GM19467 (cell line): ENCODE measurements around the gene DACH1.

Experiments
- ATAC-seq: cut with Tn5 transposase; IDR thresholded peaks from one replicate; pipeline ENCODE4 v1.9.1; 2021; ENCODE audit warnings: mild to moderate bottlenecking, moderate library complexity; ENCODE audit not compliant: unreplicated experiment

DACH1 gene

DNA sequence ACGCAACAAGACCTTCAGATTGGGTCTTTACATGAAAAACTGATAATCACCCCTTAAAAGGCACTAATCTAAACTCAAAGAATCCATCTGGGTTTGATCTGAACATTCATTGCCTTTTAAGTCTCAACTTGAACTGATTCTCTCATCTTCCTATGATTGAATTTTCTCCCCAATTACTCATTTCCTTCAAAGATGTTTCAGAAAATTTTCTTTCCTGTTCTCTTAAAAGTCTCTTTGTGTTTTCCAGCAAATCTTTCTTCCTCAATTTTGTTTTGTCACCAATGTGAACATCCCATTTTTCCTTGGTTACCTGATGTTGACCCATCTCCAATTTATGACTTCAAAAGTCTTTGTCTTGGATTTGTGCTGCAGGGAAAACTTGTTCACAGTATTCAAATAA, 234.3 kb downstream of the DACH1 start:
- ATAC-seq = no peak

GRCh38 chr13:71632206-71632605, 234.8 kb downstream of the DACH1 start:
- ATAC-seq = no peak

DNA sequence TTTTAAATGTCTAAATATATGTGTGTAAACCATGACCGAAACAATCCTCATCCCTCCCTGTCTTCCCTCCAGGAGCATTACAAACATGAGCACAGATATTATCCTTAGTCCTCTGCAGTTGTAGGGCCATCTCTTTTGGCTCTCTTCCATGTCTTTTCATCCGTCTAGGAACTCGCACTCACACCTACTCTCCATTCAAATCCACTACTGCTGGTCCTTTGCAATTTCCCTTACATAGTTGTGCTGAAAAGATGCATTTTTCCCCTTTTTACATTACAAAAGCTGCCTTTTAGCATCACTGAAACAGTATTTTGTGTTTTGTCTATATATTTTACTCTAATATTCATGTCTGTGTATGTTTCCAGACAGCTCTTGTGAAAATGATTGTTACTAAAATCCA, 237.8 kb downstream of the DACH1 start:
- ATAC-seq = no peak

- ATAC-seq = no peak
Measured at GRCh38 chr13:71626421-71627117, 240.4 kb downstream of the DACH1 start.

- ATAC-seq = no peak
Measured at GRCh38 chr13:71625694-71626093, 241.3 kb downstream of the DACH1 start.

DNA sequence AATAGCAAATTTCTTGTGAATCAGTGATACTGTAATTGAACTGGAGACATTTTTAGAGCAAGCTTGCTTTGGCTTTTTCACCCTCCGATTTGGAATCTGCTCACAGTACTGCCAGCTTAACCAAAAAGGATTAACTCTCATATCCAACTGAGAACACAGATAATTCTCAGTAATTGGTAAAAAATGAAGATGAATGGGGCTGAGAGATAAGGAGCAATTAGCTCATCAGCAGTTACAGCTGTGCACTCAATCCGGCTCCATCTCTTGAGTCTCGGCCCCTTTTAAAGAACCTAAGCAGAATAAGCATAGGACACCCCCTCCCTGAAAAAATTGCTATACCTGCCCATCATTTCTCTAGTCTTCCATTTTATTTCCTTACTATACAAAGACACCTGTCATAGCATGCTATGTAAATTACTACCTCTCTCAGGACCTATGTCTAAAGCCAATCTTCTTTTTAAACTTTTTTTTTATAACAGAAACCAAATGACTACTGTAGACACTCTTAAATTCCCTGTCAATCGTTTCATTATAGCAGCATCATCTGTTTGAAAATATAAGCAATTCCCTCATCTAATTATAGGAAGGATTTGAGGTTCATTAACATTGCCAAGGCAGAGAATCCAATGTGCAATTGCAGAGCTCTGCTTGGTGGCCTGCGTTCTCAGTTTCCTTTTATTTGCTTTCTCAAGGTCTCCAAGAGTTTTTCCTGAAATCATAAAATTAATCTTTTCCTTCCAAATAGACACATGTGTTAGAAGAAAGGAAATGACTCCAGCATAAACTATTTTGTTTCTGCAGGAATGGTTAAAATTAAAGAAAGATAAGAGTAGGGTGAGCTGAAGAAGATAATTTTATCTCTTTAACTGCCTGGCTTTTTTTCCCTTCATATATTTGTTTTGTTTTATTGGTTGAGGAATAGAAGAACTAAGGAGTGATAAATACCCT, 242.1 kb downstream of the DACH1 start:
- no peak for ATAC-seq

GRCh38 chr13:71621174-71622124, 245.6 kb downstream of the DACH1 start:
- no peak for ATAC-seq

DNA sequence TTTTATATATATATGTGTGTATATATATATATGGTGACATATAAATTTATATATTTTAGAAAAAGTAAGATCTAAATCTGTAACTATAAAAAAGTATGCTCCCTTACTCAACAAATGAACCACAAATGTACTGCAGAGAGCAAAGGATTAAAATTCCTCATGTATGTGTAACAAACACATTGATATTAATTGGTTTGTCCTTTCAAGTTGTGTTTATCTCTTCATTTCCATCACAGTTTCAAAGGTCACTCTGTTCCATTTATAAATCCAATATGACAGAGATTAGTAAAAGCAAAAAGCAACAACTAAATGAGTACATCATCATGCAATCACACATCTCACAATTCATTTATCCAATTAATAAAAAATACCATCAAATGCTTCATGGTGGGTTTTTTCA, 247.9 kb downstream of the DACH1 start:
- no peak for ATAC-seq

- no peak for ATAC-seq
Measured at GRCh38 chr13:71618159-71618558, 248.8 kb downstream of the DACH1 start.

DNA sequence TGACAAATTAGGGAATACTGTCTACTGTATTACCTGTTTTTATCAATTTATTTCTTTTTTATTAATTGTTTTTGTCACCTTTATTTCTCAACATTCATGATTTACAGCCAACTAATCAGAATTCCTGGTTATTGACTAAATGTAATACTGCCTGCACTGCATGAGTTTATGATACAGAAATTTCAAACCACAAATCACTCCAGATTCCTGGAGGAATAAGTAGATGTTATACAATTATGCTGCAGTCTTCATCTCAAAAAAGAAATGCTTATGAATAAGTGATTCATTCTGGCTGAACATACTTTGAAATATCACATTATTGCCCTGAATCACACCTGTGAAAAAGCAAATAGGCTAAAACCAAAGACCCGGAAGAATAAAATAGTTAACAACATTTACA, 249.7 kb downstream of the DACH1 start:
- ATAC-seq = no peak

- no peak for ATAC-seq
Measured at GRCh38 chr13:71613066-71613745, 253.8 kb downstream of the DACH1 start.

DNA sequence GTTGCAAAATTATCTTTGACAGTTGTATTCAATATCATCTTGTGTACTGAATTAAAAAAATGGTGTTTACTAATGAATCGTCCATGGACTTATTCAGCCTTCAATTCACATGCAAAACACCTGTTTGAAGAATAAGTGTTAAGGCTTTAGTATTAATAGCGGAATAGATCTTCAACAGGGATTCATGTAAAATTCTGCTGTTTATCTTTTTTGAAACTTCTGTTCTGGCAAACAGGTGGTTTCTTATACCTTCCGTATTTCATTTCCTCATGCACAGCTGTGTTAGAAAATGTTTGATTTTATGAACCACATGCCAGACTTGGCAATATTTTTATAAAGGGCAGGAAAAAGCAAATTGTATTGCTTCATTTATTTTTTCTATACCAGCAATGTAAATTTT, 255.7 kb downstream of the DACH1 start:
- ATAC-seq = no peak

- ATAC-seq = no peak
Measured at GRCh38 chr13:71610876-71611275, 256.1 kb downstream of the DACH1 start.

DNA sequence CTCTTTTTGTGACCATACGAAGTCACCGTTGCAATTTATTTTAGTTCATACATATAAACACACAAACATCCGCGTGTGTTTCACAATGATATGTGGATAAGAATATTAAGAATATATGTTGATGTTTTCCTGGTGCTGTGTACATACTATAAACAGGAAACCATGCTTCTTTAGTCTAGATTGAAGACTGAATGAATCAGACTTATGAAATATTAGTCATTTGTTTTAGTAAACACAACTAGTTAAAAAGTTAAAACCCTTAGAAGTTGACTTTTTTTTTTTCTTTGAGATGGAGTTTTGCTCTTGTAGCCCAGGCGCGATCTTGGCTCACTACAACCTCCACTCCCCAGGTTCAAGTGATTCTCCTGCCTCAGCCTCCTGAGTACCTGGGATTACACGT, 257.7 kb downstream of the DACH1 start:
- ATAC-seq = no peak

GRCh38 chr13:71607575-71607974, 259.4 kb downstream of the DACH1 start:
- ATAC-seq = no peak

- no peak for ATAC-seq
Measured at GRCh38 chr13:71606818-71607217, 260.2 kb downstream of the DACH1 start.

- no peak for ATAC-seq
Measured at GRCh38 chr13:71605744-71606143, 261.3 kb downstream of the DACH1 start.

DNA sequence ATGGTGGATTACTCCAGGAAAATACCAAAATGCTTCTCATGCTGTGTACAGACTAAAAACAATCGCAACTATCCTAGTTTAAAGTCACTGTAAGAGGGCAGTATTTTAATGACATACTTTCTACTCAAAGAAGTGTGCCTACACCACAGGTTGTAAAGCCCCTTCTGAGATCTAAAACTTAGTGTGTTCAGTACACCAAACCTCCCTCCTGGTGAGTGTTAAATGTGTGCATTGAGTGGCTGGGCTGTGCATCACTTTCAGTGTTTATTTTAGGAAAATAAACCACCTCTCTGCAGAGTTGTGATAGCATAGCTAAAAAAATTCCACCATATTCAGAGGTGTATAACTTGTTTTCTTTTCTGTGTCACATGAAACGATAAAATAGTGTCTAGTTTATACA, 263.7 kb downstream of the DACH1 start:
- ATAC-seq = no peak

DNA sequence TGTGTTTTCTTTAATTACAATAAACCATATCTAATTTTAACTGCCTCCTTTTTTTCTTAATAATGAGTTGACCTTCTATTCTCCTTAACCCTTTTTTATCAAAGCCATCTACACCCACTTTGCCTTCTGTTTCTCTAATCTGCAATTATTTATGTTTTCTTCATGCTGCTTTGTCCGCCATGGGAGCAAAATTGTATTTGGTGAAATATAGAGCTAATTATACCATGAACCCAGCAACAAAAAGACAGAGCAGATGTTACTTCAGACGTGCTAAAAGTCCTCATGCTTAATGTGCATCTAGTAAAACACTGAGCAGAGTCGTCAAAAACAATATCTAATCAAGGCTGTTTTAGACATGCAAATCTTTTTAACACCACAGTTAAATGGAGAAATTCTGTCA, 264.7 kb downstream of the DACH1 start:
- ATAC-seq = no peak

GRCh38 chr13:71597150-71597549, 269.9 kb downstream of the DACH1 start:
- ATAC-seq = no peak

DNA sequence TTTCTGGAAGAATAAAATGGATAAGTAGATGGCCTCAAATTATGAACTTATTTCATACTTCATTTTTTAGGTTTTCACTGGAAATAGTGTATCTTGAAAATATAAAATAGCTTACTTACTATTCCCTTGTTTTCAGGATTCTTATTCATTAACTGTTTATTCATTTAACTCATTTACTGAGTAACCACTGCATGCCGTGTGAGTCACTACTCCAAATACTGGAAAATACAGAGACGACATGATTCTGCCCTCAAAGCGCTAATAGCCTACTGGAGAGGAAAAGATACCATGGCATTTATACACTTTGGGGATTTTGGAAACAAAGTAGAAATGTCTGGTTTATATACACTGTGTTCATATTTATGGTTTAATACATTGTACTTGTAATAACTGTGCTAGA, 270.9 kb downstream of the DACH1 start:
- no peak for ATAC-seq
